ENCODE data around the gene RIMBP2.

DNA sequence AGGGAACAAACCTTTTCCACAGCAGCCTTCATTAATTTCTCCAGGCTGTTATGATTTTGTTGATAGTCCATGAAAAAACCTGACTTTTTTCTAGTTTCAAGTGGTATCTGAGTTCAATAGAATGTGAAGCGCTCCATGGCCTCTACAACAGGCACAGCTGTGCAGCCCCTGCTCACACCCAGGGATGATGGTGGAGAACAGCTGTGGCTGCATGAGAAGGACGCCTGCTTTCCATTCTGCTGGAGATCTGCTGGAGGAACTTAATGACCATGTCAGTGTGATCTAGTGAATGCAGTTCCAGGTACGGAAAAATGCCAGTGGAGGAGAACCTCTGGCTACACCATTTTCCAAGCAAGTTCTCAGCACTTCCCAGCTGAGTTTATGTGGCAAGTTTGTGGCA is 297.8 kb downstream of the RIMBP2 start:
- TF ChIP-seq, protein P1, sequence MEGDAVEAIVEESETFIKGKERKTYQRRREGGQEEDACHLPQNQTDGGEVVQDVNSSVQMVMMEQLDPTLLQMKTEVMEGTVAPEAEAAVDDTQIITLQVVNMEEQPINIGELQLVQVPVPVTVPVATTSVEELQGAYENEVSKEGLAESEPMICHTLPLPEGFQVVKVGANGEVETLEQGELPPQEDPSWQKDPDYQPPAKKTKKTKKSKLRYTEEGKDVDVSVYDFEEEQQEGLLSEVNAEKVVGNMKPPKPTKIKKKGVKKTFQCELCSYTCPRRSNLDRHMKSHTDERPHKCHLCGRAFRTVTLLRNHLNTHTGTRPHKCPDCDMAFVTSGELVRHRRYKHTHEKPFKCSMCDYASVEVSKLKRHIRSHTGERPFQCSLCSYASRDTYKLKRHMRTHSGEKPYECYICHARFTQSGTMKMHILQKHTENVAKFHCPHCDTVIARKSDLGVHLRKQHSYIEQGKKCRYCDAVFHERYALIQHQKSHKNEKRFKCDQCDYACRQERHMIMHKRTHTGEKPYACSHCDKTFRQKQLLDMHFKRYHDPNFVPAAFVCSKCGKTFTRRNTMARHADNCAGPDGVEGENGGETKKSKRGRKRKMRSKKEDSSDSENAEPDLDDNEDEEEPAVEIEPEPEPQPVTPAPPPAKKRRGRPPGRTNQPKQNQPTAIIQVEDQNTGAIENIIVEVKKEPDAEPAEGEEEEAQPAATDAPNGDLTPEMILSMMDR (IDR thresholded peaks at IDR 0.05; ENCODE audit: low read depth, low read length), result no peak
- TF ChIP-seq EZH2phosphoT487 (IDR thresholded peaks at IDR 0.05; ENCODE audit: low read depth), result no peak

Measured in OCI-LY3 (cell line).